HFFc6 (cell line): ENCODE results near the gene ZDHHC5. TPM values are rescaled to one million over a fixed set of nuclear protein-coding genes. Genes with fewer than 3 reads are reported as not detected.

Source experiments
- DNase-seq: peaks from one replicate; pipeline ENCODE4 v3.0.0-alpha.2; 2018
- H3K27ac Mint-ChIP-seq: 2 replicates; pipeline ENCODE4 v1.8.0; 2020; ENCODE audit warnings: mild to moderate bottlenecking, mixed read lengths
- H3K27me3 Mint-ChIP-seq: 2 replicates; pipeline ENCODE4 v1.8.0; 2021; ENCODE audit warnings: mild to moderate bottlenecking, moderate library complexity, mixed read lengths; ENCODE audit not compliant: insufficient read depth
- H3K36me3 Mint-ChIP-seq: 2 replicates; pipeline ENCODE4 v1.8.0; 2021; ENCODE audit warnings: low read depth, mixed read lengths
- H3K4me1 Mint-ChIP-seq: 2 replicates; pipeline ENCODE4 v1.8.0; 2020; ENCODE audit warnings: low read depth, mixed read lengths
- H3K4me3 Mint-ChIP-seq: 2 replicates; pipeline ENCODE4 v1.8.0; 2020; ENCODE audit warnings: mild to moderate bottlenecking, moderate library complexity, mixed read lengths
- H3K9me3 Mint-ChIP-seq: 2 replicates; pipeline ENCODE4 v1.8.0; 2020; ENCODE audit warnings: mild to moderate bottlenecking, mixed read lengths
- total RNA-seq, 6 experiments: library from RNA; stranded (reverse); fragmentation: NEBNext Ultra II Directional; extraction: Animal tissue kit (Norgen Biotek cat#: 25700); gene quantifications; 2 replicates in 1 of 6; 3 replicates in 5 of 6; pipeline ENCODE4 v1.2.3, GENCODE V29; 2021
- TF ChIP-seq, protein P1 (sequence below): fragments of 200-600 bp; sonication (generic); IDR thresholded peaks from 2 replicates; pipeline ENCODE4 v1.5.0; 2021; ENCODE audit warnings: antibody characterized with exemption, mild to moderate bottlenecking

Gene ZDHHC5
- total RNA-seq, 6 experiments from 2014 or later, result 67.5 to 82.1 (median 74.1) TPM

DNA sequence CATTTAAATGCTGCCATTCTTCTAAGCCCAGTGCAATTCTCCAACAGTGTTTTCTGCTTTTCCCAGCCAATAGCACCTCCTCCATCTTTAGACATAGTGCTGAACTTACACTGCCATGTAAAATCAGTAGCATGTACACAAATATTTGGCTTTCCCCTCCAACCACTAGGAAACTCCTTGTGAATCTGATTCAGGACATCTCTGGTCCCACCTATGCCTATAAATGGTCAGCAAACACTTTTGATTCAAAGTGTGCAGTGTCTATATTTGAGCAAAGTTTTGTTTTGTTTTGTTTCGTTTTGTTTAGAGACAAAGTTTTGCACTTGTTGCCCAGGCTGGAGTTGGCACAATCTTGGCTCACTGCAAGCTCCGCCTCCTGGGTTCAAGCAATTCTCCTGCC lies 43.0 kb upstream of the ZDHHC5 start:
- Mint-ChIP-seq H3K27me3 (peaks cover 9% of the 10 kb centered on the region), H3K4me1 (no peaks in the 10 kb centered on the region), H3K4me3 (no peak overlapping the region), H3K36me3 (no peaks in the 10 kb centered on the region), H3K9me3 (no peaks in the 10 kb centered on the region), H3K27ac (no peak overlapping the region)
- DNase-seq, result no peak
- TF ChIP-seq, protein P1, sequence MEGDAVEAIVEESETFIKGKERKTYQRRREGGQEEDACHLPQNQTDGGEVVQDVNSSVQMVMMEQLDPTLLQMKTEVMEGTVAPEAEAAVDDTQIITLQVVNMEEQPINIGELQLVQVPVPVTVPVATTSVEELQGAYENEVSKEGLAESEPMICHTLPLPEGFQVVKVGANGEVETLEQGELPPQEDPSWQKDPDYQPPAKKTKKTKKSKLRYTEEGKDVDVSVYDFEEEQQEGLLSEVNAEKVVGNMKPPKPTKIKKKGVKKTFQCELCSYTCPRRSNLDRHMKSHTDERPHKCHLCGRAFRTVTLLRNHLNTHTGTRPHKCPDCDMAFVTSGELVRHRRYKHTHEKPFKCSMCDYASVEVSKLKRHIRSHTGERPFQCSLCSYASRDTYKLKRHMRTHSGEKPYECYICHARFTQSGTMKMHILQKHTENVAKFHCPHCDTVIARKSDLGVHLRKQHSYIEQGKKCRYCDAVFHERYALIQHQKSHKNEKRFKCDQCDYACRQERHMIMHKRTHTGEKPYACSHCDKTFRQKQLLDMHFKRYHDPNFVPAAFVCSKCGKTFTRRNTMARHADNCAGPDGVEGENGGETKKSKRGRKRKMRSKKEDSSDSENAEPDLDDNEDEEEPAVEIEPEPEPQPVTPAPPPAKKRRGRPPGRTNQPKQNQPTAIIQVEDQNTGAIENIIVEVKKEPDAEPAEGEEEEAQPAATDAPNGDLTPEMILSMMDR, result no peak

DNA sequence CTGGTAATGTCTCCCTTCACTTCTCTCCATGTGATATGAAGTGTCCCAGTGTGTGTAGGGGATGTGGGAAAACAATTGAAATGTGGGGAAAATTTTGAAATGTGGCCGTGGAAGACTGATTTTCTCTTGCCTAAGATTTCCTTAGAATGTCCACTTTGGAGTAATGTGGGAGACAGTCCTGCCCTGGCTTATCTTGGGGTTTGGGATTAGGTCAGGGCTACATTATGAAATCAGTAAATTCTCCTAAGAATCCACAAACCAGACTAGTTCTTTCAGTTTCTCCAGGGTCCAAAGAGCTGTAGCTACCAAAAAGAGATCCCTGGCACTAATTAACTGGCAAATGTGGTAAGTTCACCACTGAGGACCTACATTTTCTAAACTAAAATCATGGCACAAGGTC lies 41.0 kb upstream of the ZDHHC5 start:
- Mint-ChIP-seq H3K4me1 (no peaks in the 10 kb centered on the region), H3K27ac (no peak overlapping the region), H3K9me3 (no peaks in the 10 kb centered on the region), H3K27me3 (peaks cover 14% of the 10 kb centered on the region), H3K36me3 (no peaks in the 10 kb centered on the region), H3K4me3 (no peak overlapping the region)
- no peak for DNase-seq
- TF ChIP-seq, protein P1, result no peak

DNA sequence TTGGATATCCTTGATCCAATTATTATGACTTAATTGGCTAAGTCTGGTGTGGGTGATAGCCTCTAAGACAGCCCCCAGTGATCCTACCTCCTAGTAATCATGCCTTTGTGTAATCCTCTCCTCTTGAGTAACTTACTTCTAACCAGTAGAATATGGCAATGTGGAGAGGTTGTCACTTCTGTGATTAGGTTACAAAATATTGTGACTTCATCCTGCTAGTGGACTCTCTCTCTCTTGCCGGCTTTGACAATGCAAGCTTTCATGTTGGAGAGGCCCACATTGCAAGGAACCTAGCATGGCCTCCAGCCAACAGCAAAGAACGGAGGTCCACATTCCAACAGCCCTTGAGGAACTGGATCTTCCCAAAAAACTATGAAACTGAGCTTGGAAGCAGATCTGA lies 37.7 kb upstream of the ZDHHC5 start:
- DNase-seq, result no peak
- H3K36me3 Mint-ChIP-seq, result no peaks in the 10 kb centered on the region
- H3K4me1 Mint-ChIP-seq, result no peaks in the 10 kb centered on the region
- TF ChIP-seq, protein P1, result no peak
- H3K9me3 Mint-ChIP-seq, result no peaks in the 10 kb centered on the region
- H3K27ac Mint-ChIP-seq, result no peak overlapping the region
- peaks cover 25% of the 10 kb centered on the region for H3K27me3 Mint-ChIP-seq
- no peak overlapping the region for H3K4me3 Mint-ChIP-seq

DNA sequence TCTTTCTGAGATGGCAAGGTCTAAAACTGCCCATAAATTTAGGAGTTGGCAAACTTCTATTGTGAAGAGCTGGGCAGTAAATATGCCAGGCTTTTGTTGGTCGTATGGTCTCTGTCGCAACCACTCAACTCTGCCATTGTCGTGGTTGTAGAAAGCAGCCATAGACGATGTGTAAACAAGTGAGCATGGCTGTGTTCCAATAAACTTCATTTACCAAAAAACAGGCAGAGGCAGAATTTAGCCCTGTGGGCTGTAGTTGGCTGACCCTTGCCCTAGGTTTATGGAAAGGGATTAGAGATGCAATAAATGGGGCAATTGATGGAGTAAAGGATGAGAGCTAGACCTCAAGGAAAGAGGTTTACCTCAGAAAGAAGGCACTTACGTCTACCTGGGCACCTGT lies 35.8 kb upstream of the ZDHHC5 start:
- peaks cover under 1% of the 10 kb centered on the region; the same call in 1 of the 2 replicates for H3K4me1 Mint-ChIP-seq
- TF ChIP-seq, protein P1, result no peak
- H3K27me3 Mint-ChIP-seq, result peaks cover 25% of the 10 kb centered on the region
- H3K9me3 Mint-ChIP-seq, result no peaks in the 10 kb centered on the region
- H3K4me3 Mint-ChIP-seq, result no peak overlapping the region
- no peak overlapping the region for H3K27ac Mint-ChIP-seq
- no peaks in the 10 kb centered on the region for H3K36me3 Mint-ChIP-seq
- no peak for DNase-seq

DNA sequence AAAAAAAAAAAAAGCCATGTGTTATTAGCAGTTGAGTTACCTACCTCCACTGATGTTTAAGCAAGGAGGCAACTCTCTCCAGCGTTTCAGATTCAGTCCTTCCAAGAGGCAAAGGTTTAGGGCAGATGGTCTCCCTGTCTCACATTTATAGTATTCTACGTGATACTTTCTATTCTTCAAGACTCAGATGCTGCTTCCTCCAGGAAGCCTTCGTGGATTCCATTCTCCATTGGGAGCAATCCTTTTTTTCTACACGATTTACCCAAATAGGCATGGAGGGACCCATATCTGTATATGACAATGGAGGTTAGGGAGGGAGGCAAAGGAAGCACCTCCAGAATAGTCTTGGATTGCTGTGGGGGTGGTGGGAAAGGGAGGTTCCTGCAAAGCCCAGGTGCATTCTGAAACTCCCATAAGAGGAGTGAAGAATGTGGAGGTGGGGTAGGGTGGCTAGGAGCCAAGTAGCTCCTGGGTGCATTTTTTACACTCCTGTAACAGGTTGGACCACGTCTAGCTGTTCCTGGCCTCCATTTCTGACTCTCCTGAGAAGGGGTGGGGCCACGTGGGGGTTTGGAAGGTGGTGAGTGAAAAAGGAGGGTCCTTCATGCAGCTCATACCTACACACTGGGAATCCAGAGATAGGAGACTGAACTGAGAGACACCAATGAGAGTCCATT lies 34.4 kb upstream of the ZDHHC5 start:
- H3K27ac Mint-ChIP-seq, result no peak overlapping the region
- peaks cover 25% of the 10 kb centered on the region for H3K27me3 Mint-ChIP-seq
- peaks cover 9% of the 10 kb centered on the region; the same call in 1 of the 2 replicates for H3K4me1 Mint-ChIP-seq
- no peak for DNase-seq
- peaks cover 6% of the 10 kb centered on the region; the same call in 1 of the 2 replicates for H3K36me3 Mint-ChIP-seq
- no peaks in the 10 kb centered on the region for H3K9me3 Mint-ChIP-seq
- TF ChIP-seq, protein P1, result no peak
- H3K4me3 Mint-ChIP-seq, result no peak overlapping the region
